NOMO-1 treated with dmso at 0.1 percent for 144 hours (cell line): ENCODE data around the gene ZNF853.

Source experiments
- DNase-seq: peaks from one replicate; lab custom pipeline; 2025; ENCODE audit not compliant: unreplicated experiment; lab: John Stamatoyannopoulos, UW

ZNF853 gene

GRCh38 chr7:6636741-6637543 lies 21.5 kb downstream of the ZNF853 start, which contains the start of gene ZNF316:
Gene ZNF316, plus strand, starts transcription at chr7:6637318. Its CDS starts 5,092 bp downstream, at chr7:6642410.
- peak; percentile 12 for DNase-seq

GRCh38 chr7:6637544-6638229 lies 22.3 kb downstream of the ZNF853 start:
- DNase-seq = peak; percentile 46

GRCh38 chr7:6639032-6639431 lies 23.6 kb downstream of the ZNF853 start:
- no peak for DNase-seq

- no peak for DNase-seq
Measured at GRCh38 chr7:6639627-6640026, 24.2 kb downstream of the ZNF853 start.

DNA sequence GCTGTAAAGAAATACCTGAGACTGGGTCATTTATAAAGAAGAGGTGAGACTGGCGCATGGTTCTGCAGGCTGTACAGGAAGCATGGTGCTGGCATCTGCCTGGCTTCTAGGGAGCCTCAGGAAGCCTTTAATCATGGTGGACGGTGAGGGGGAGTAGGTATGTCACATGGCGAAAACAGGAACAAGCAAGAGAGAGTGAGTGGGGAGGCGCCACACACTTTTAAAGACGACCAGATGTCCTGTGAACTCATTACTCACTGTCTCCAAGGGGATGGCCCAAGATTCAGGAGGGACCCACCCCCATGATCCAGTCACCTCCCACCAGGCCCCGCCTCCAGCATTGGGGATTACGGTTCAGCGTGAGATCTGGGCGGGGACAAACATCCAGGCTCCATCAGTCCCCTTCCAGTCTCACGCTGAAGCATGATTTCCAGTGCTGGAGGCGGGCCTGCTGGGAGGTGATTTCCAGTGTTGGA lies 24.9 kb downstream of the ZNF853 start:
- DNase-seq = no peak

- no peak for DNase-seq
Measured at GRCh38 chr7:6641305-6642035, 26.1 kb downstream of the ZNF853 start.

DNA sequence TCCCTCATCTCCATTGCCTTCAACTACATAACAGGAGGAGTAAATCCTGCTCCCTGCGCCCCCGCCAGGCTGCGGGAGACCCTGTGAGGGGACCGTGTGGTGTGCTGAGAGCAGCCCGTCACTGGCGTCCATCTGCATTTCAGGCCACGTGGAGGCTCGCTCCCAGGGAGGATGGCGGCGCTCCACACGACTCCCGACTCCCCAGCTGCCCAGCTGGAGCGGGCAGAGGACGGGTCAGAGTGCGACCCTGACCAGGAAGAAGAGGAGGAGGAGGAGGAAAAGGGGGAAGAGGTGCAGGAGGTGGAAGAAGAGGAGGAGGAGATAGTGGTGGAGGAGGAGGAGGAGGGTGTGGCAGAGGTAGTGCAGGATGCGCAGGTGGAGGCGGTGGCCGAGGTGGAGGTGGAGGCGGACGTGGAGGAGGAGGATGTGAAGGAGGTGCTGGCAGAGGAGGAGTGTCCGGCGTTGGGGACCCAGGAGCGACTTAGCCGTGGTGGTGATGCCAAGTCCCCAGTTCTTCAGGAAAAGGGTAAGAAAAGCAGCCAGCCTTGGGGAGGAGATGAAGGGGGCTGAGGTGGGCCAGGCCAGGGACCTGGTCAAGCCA lies 26.9 kb downstream of the ZNF853 start:
- DNase-seq = no peak

DNA sequence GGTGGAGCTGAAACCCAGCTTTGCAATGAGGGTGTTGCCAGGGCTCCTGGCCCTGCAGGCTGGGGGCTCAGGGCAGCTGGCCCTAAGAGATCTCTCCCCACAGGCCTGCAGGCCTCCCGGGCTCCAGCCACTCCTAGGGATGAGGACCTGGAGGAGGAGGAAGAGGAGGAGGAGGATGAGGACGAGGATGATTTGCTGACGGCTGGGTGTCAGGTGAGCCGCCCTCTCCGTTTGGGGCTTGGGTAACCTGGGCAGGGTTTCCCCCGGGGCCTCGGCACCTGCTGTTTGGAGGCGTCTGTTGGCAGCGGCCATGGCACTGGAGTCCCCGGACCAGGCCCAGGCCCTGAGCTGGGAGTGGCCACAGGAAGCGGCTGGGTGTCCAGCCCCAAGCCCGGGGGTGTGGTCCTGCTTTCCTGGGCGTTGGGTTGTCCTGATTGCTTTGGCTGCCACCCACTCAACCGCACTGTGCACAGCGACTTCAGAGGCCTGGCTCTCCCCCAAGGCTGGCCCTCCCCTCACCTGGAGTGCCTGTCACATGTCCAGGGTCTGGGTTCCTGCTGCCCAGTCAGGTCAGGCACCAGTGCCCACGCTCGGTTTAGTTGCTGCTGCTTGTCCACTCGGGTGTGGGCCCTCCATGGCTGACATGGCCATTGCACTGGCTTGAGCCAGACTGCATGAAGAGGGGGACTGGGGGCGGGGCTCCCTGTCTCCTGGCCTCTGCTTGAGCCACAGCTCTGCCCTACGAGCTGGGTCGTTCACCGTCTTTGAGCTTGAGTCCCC lies 27.6 kb downstream of the ZNF853 start:
- no peak for DNase-seq

DNA sequence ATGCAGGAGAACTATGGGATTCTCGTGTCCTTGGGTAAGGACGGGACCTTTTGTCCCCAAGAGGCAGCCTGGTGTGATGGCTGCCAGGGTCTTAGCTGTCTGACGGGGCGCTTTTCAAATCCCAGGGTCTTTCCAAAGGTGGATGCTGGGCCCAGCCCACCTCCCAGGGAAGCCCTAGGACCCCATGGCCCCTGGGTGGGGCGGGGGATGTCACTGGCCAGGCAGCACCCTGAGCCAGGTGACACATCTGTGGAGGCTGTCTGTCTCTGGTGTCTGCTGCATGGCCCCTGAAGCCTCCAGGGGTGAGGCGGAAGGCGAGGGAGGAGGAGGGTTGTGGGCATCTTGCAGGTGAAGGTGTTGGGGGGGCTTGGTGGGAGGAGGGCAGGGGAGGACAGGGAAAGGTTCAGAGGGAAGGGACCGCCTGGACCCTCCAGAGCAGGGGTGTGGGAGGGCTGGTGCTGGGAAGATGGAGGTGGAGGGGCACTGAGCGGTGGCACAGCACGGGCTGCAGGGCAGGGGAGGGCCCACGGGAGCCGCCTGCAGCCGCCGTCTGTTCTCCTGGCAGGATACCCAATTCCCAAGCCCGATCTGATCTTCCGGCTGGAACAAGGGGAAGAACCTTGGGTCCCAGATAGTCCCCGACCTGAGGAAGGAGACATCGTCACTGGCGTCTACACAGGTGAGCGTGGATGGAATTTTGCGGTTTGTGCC lies 28.7 kb downstream of the ZNF853 start:
- no peak for DNase-seq

- no peak for DNase-seq
Measured at GRCh38 chr7:6644728-6645127, 29.3 kb downstream of the ZNF853 start.

DNA sequence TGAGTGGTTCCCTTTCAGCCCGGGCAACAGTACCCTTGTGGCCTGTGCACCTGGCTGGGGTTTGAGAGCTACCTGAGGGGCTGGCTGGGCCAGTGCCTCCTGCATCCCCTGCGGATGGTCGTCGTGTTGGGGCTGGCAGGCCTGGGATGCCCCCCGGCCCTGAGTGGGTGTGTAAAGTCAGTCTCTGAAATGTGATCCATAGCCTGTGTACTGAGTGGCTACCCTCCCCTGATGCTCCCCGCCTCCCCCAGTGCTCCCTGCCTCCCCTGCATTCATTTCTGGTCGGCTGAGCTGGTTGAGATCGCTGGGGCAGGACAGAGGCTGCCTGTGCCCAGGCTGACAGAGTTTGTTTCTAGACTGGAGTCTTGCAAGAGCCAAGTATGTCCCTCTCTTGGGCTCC lies 31.1 kb downstream of the ZNF853 start:
- DNase-seq = no peak

DNA sequence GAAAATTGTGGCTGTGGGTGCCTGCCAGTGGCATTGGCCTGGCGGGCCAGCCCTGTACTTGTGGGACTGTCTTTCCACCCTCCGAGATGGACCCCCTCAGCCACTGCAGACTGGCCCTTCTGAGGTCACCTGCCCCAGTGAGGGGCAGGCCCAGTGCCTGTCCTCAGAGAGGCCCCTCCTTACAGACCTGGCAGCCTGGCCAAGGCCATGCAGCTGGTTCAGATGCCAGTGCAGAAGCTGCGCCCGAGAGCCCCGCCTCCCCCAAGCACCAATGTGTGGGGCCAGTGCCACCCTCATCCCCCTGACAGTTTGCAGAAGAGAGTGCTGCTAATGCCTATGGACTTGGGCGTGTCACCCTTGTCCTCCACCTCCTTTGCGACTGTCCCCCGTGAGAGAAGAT lies 31.7 kb downstream of the ZNF853 start:
- DNase-seq = no peak

DNA sequence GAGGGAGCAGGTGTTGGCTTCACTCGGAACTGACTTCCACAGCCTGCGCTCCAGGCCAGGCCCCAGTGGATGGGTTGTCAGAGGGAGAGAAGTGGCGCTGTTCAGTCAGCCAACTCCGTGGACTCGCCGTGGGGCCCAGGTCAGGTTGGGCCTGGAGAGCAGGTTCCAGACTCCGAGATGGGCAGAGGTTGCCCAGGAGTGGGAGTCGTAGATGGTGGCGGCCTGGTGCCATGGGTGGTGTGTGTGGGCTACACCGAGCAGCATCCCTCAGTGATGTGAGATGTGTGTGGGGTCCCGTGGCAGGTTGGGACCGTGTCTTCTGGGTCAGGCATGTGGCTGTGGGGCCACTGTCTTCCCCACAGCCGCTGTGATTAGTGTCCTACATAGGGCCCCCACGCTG lies 32.1 kb downstream of the ZNF853 start:
- no peak for DNase-seq

DNA sequence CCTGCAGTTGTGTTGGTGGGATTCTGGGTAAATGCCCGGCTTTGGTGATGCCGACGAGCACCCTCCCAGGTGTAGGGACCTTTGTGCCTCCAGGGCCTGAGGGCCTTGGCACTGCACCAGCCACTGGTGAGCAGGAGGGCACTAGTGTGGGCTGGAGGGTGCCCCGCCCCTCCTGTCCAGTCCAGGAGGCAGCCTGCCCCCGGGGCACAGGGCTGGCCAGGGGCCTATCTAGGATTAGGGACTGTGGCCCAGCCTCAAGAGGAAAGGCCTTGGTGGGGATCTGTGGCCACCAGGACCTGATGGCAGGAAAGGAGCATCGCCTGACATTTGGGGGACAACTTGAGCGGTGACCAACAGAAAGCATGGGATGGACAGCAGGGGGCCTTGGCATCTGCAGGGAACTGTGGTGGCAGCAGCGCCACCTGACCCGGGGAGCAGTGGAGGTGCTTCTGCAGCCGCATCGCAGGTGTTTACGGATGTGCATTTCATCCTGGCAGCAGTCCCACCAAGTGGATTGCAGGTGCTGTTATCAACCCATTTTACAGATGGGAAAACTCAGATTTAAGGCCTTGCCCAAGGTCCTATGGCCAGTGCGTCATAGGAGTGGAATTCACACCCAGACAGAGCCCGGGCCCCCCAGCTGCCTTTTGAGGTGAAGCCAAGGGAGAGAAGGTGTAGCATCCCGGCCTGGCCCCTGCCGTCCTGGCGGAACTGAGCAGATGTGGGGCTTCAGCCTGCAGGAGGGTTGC lies 32.8 kb downstream of the ZNF853 start:
- no peak for DNase-seq

DNA sequence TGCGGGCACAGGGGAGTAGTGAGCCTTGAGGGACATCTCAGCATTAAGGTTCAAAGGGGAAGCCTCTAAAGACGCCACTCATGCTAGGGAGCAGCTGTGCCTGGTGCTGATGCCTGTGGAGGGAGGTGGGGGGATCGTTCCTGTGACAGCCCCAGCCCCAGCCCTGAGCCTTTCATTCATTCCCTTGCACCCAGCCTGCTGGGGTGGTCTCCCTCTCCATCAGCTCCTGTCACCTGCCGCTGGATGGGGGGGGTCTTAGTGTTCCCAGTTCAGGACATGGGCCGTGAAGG lies 33.4 kb downstream of the ZNF853 start:
- no peak for DNase-seq

- DNase-seq = no peak
Measured at GRCh38 chr7:6649241-6649961, 34.0 kb downstream of the ZNF853 start.

GRCh38 chr7:6650086-6650485 lies 34.7 kb downstream of the ZNF853 start:
- no peak for DNase-seq

- DNase-seq = no peak
Measured at GRCh38 chr7:6650521-6651011, 35.2 kb downstream of the ZNF853 start.
